Thyroid gland (tissue), 4 donors: ENCODE data around the gene GUCA2A.

ENCODE experiments used
- POLR2A ChIP-seq, 2 donors: fragments of 450-650 bp; IDR thresholded peaks; one replicate each; pipeline ENCODE4 v1.6.1; 2017; ENCODE audit warnings: antibody characterized with exemption in 2 of 2, mild to moderate bottlenecking in 2 of 2, moderate library complexity in 1 of 2
- TF ChIP-seq, protein P1 (sequence below), 6 experiments: fragments of 200-600 bp in 3 of 6; fragments of 450-650 bp in 3 of 6; sonication (generic) in 3 of 6; IDR thresholded peaks; one replicate each; pipeline ENCODE4 v1.5.1; 2016 to 2019; ENCODE audit warnings: antibody characterized with exemption in 6 of 6, mild to moderate bottlenecking in 2 of 6, inconsistent platforms in 1 of 6, moderate library complexity in 1 of 6

GRCh38 chr1:42118125-42118524 is 46.4 kb downstream of the GUCA2A start:
- TF ChIP-seq, protein P1, sequence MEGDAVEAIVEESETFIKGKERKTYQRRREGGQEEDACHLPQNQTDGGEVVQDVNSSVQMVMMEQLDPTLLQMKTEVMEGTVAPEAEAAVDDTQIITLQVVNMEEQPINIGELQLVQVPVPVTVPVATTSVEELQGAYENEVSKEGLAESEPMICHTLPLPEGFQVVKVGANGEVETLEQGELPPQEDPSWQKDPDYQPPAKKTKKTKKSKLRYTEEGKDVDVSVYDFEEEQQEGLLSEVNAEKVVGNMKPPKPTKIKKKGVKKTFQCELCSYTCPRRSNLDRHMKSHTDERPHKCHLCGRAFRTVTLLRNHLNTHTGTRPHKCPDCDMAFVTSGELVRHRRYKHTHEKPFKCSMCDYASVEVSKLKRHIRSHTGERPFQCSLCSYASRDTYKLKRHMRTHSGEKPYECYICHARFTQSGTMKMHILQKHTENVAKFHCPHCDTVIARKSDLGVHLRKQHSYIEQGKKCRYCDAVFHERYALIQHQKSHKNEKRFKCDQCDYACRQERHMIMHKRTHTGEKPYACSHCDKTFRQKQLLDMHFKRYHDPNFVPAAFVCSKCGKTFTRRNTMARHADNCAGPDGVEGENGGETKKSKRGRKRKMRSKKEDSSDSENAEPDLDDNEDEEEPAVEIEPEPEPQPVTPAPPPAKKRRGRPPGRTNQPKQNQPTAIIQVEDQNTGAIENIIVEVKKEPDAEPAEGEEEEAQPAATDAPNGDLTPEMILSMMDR (IDR thresholded peaks at IDR 0.05), result no peak
- TF ChIP-seq POLR2A (IDR thresholded peaks at IDR 0.05), result no peak
